LoVo (cell line): Measurements from ENCODE around the gene SLC66A1.

Experiments used
- DNase-seq: peaks from one replicate; pipeline ENCODE4 v3.0.0-alpha.2; 2016; ENCODE audit warnings: low spot score

SLC66A1 gene

DNA sequence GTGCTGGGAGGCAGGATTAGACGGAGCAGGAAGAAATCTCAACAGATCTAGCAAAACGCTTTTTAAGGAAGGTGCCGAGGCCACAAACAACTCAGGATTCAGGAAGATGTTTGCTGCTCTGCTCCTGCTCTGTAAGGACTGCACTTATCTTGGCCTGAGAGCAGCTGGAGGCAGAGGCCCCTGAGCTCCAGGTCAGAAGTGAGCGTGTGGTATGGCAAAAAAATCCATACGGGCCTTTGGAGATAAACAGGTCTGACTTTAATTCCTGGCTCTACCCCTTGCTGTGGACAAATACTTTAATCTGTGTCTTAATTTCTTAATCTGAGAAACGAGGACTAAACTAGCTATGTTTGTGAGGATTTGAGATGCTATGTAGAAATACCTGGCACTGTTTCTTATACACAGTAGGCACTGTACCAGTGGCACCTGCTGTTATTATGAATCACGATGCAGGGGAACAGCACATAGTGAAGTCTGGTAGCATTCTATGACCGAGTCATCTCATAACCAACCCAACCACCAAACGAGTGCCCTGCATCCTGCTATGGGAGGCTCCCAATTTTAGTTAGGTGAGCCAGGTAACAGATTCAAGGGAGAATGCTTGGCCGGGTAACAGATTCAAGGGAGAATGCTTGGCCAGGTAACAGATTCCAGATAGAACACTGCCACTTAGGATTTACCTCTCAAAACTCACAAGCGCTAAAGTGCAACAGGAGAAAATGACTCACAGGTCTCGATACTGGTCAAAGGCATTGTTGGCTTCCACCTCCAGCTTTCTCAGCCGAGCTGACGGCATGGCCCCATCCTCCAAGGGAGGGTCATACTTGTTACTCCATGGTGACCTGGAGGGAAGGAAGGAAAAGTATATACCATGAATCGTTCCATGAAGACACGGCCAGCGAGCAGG lies 65.9 kb downstream of the SLC66A1 start:
- DNase-seq: no peak
